ENCODE data around the gene ATP2A1.

DNA sequence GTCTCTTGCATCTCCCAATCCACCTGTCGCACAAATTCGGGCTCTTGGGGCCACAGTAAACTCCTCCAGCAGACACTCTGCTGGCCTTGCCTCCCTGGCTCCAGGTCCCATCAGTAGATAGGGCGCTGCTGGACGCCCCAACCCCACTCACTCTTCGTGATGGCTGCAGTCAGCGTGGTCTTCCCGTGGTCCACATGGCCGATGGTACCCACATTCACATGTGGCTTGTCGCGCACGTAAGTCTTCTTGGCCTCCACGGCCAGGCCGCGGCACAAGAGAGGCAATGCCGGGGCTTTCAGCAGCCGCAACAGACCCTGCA lies 32.6 kb upstream of the ATP2A1 start:
- TF ChIP-seq CTCF (IDR thresholded peaks at IDR 0.05; ENCODE audit: insufficient read depth, low read length) = no peak
- TF ChIP-seq, protein P1, sequence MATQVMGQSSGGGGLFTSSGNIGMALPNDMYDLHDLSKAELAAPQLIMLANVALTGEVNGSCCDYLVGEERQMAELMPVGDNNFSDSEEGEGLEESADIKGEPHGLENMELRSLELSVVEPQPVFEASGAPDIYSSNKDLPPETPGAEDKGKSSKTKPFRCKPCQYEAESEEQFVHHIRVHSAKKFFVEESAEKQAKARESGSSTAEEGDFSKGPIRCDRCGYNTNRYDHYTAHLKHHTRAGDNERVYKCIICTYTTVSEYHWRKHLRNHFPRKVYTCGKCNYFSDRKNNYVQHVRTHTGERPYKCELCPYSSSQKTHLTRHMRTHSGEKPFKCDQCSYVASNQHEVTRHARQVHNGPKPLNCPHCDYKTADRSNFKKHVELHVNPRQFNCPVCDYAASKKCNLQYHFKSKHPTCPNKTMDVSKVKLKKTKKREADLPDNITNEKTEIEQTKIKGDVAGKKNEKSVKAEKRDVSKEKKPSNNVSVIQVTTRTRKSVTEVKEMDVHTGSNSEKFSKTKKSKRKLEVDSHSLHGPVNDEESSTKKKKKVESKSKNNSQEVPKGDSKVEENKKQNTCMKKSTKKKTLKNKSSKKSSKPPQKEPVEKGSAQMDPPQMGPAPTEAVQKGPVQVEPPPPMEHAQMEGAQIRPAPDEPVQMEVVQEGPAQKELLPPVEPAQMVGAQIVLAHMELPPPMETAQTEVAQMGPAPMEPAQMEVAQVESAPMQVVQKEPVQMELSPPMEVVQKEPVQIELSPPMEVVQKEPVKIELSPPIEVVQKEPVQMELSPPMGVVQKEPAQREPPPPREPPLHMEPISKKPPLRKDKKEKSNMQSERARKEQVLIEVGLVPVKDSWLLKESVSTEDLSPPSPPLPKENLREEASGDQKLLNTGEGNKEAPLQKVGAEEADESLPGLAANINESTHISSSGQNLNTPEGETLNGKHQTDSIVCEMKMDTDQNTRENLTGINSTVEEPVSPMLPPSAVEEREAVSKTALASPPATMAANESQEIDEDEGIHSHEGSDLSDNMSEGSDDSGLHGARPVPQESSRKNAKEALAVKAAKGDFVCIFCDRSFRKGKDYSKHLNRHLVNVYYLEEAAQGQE (IDR thresholded peaks at IDR 0.05; ENCODE audit: insufficient replicate concordance, low read depth) = no peak
- no peak for TF ChIP-seq POLR2AphosphoS5 (IDR thresholded peaks at IDR 0.05; ENCODE audit: low read depth)
- no peak for TF ChIP-seq GABPA (IDR thresholded peaks at IDR 0.05; ENCODE audit: low read depth)
- no peak for TF ChIP-seq SPI1 (IDR thresholded peaks at IDR 0.05; ENCODE audit: borderline replicate concordance, low read depth)

Measured in HL-60 (cell line).